ENCODE measurements around the gene FYB1. TPM values are rescaled to one million over a fixed set of nuclear protein-coding genes. Genes with fewer than 3 reads are reported as not detected.

Gene FYB1
- total and polyA plus RNA-seq, 2 experiments from 2014 or later: 1.1 to 2.4 TPM

DNA sequence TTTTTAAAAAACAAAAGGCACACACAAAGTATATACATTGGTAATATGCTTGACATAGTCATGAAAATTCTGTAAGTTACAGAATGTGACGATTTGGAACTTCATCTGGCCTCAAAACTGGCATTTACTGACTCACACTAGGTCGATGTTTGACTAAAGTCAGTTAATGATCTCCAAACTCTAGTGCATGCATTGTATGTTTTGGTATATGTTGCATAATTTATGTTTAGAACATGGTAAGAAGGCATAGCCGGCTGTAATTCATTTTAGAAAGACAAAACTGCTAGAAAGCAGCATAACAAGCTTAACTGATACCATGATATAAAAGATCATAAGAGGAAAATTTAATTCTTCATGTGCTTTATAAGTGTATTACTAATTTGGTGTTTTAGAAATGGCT is 86.6 kb downstream of the FYB1 start:
- 78% methylated on average over 3 of the region's 3 CpGs for WGBS (ENCODE audit: low lambda C conversion rate, missing lambda C conversion rate)
- Histone ChIP-seq H2AFZ (no peak overlapping the region), H3K79me2 (no peaks in the 10 kb centered on the region), H3K9me2 (replicated peaks; ENCODE audit: insufficient read depth) (no peaks in the 10 kb centered on the region), H3K9me3 (ENCODE audit: low read depth) (no peaks in the 10 kb centered on the region), H3K27me3 (no peaks in the 10 kb centered on the region), H3K4me3 (no peak overlapping the region), H3K36me3 (replicated peaks; ENCODE audit: insufficient read depth, low read depth) (no peaks in the 10 kb centered on the region), H4K20me1 (ENCODE audit: insufficient read depth, poor library complexity, severe bottlenecking) (no peaks in the 10 kb centered on the region), H3K4me2 (no peak overlapping the region), H3K4me1 (ENCODE audit: insufficient read depth) (no peaks in the 10 kb centered on the region), H3K27ac (no peak overlapping the region)
- no peak for DNase-seq (ENCODE audit: low spot score)
- no peak for TF ChIP-seq EZH2 (IDR thresholded peaks at IDR 0.05; ENCODE audit: borderline replicate concordance)
- no peak for TF ChIP-seq EZH2phosphoT487 (IDR thresholded peaks at IDR 0.05; ENCODE audit: low read depth, severe bottlenecking, unreplicated experiment)
- TF ChIP-seq, protein P1, sequence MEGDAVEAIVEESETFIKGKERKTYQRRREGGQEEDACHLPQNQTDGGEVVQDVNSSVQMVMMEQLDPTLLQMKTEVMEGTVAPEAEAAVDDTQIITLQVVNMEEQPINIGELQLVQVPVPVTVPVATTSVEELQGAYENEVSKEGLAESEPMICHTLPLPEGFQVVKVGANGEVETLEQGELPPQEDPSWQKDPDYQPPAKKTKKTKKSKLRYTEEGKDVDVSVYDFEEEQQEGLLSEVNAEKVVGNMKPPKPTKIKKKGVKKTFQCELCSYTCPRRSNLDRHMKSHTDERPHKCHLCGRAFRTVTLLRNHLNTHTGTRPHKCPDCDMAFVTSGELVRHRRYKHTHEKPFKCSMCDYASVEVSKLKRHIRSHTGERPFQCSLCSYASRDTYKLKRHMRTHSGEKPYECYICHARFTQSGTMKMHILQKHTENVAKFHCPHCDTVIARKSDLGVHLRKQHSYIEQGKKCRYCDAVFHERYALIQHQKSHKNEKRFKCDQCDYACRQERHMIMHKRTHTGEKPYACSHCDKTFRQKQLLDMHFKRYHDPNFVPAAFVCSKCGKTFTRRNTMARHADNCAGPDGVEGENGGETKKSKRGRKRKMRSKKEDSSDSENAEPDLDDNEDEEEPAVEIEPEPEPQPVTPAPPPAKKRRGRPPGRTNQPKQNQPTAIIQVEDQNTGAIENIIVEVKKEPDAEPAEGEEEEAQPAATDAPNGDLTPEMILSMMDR (IDR thresholded peaks at IDR 0.05; ENCODE audit: poor library complexity): no peak

DNA sequence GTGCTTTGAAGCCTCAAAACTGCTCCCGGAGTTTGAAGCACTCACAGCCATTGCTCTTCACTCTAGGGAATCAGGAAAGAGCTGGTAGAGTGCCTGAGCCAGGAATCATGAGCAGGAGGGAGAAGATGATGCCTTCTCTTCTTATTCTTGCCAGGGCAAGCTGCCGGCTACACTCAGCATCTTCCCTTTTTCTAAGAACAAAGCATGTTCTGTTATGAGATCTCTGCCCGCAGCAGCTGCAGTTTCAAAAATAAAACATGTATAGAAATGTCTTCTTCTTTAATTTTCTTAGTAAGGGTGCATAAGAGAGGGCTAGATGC is 87.3 kb downstream of the FYB1 start:
- no peaks in the 10 kb centered on the region for H3K27me3 ChIP-seq
- no peak overlapping the region for H3K4me3 ChIP-seq
- WGBS (ENCODE audit: low lambda C conversion rate, missing lambda C conversion rate): 91% methylated on average over 3 of the region's 3 CpGs
- no peak for DNase-seq (ENCODE audit: low spot score)
- no peak overlapping the region for H3K27ac ChIP-seq
- H3K4me1 ChIP-seq (ENCODE audit: insufficient read depth): no peaks in the 10 kb centered on the region
- H3K36me3 ChIP-seq (replicated peaks; ENCODE audit: insufficient read depth, low read depth): no peaks in the 10 kb centered on the region
- H3K9me3 ChIP-seq (ENCODE audit: low read depth): no peaks in the 10 kb centered on the region
- H3K9me2 ChIP-seq (replicated peaks; ENCODE audit: insufficient read depth): no peaks in the 10 kb centered on the region
- no peaks in the 10 kb centered on the region for H4K20me1 ChIP-seq (ENCODE audit: insufficient read depth, poor library complexity, severe bottlenecking)
- TF ChIP-seq, protein P1 (IDR thresholded peaks at IDR 0.05; ENCODE audit: poor library complexity): no peak
- TF ChIP-seq EZH2 (IDR thresholded peaks at IDR 0.05; ENCODE audit: borderline replicate concordance): no peak
- no peak for TF ChIP-seq EZH2phosphoT487 (IDR thresholded peaks at IDR 0.05; ENCODE audit: low read depth, severe bottlenecking, unreplicated experiment)
- no peaks in the 10 kb centered on the region for H3K79me2 ChIP-seq
- H3K4me2 ChIP-seq: no peak overlapping the region
- H2AFZ ChIP-seq: no peak overlapping the region

DNA sequence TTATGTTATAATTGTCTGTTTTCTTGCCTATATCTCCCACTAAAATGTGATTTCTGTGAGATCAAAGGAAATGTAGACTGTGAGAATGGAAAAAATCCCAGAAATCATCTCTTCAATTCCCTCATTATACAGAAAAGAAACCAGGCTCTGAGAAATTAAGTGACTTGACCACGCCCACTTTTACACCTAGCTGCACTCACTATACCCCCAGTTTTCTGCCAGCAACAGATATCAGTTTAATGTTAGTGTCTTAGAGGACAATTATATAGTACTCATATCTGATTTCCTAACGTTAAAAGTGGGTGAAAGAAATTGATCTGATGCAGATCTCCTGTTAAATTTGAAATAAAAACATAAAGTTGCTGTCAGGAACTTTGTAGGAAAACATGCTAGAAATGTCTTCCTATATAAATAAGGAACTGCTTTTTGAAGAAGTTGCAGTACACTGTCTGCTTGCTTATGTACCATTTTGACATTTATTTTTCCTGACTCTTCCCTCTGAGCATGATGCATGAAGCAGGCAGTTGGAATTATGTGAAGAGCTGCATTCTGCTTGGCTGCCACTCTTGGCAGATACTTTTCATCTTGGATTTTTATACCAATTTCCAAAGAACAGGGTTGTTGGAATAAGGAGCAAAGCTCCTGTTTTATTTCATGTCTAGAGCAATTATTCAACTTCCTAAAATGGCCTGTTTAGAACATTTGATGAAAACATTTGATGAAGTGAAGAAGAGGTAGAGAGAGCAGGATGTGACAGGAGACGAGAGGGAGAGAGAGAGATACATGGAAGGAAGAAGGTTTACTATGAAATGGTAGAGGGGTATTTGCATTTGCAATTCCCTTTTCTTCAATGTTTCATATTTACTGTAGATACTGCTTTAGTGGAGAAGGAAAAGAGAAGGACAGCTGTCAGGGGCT is 87.9 kb downstream of the FYB1 start:
- no peak for DNase-seq (ENCODE audit: low spot score)
- WGBS (ENCODE audit: low lambda C conversion rate, missing lambda C conversion rate): 75% methylated on average over 3 of the region's 3 CpGs

DNA sequence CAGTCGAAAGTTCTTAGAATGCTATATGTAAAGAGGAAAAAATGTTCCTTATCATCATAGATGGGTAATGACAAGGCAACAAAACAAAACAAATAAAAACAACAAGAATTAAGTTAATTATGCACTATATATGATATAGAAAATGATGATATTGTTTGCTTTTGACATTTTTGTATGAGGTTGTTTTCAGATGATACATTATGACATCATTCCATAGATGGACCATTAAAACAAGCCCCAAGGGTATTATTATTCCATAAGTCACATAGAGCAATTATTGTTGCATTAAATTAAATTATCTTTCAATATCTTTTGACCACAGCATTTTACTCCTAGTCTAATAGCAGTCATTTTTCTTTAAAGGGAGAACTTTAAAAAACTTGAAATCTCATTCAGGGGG is 88.6 kb downstream of the FYB1 start:
- Histone ChIP-seq H2AFZ (no peak overlapping the region), H3K9me2 (replicated peaks; ENCODE audit: insufficient read depth) (no peaks in the 10 kb centered on the region), H3K9me3 (ENCODE audit: low read depth) (no peaks in the 10 kb centered on the region), H3K4me2 (no peak overlapping the region), H3K4me3 (no peak overlapping the region), H3K27me3 (no peaks in the 10 kb centered on the region), H3K4me1 (ENCODE audit: insufficient read depth) (no peaks in the 10 kb centered on the region), H3K27ac (no peak overlapping the region), H4K20me1 (ENCODE audit: insufficient read depth, poor library complexity, severe bottlenecking) (no peaks in the 10 kb centered on the region), H3K79me2 (no peaks in the 10 kb centered on the region), H3K36me3 (replicated peaks; ENCODE audit: insufficient read depth, low read depth) (no peaks in the 10 kb centered on the region)
- TF ChIP-seq EZH2phosphoT487 (IDR thresholded peaks at IDR 0.05; ENCODE audit: low read depth, severe bottlenecking, unreplicated experiment) (no peak), EZH2 (IDR thresholded peaks at IDR 0.05; ENCODE audit: borderline replicate concordance) (no peak)
- TF ChIP-seq, protein P1 (IDR thresholded peaks at IDR 0.05; ENCODE audit: poor library complexity): no peak
- DNase-seq (ENCODE audit: low spot score): no peak
- WGBS (ENCODE audit: low lambda C conversion rate, missing lambda C conversion rate): 89% methylated on average over 1 of the region's 1 CpG

More for the DNA sequence above, 87.9 kb downstream of the FYB1 start:
- H3K4me3 ChIP-seq: no peak overlapping the region
- no peak overlapping the region for H3K4me2 ChIP-seq
- no peaks in the 10 kb centered on the region for H3K9me2 ChIP-seq (replicated peaks; ENCODE audit: insufficient read depth)
- no peaks in the 10 kb centered on the region for H3K27me3 ChIP-seq
- no peaks in the 10 kb centered on the region for H3K79me2 ChIP-seq
- no peak overlapping the region for H2AFZ ChIP-seq
- no peaks in the 10 kb centered on the region for H3K4me1 ChIP-seq (ENCODE audit: insufficient read depth)
- no peaks in the 10 kb centered on the region for H3K9me3 ChIP-seq (ENCODE audit: low read depth)
- H3K27ac ChIP-seq: no peak overlapping the region
- no peaks in the 10 kb centered on the region for H4K20me1 ChIP-seq (ENCODE audit: insufficient read depth, poor library complexity, severe bottlenecking)
- no peak for TF ChIP-seq EZH2 (IDR thresholded peaks at IDR 0.05; ENCODE audit: borderline replicate concordance)
- H3K36me3 ChIP-seq (replicated peaks; ENCODE audit: insufficient read depth, low read depth): no peaks in the 10 kb centered on the region
